ENCODE results near the gene CYP4F2.
"Not testable (repeated sequence)": the region's sequence is repeated elsewhere in the genome, so short reads cannot be mapped to it uniquely, and the experiment has no call there.

CYP4F2 gene, protein sequence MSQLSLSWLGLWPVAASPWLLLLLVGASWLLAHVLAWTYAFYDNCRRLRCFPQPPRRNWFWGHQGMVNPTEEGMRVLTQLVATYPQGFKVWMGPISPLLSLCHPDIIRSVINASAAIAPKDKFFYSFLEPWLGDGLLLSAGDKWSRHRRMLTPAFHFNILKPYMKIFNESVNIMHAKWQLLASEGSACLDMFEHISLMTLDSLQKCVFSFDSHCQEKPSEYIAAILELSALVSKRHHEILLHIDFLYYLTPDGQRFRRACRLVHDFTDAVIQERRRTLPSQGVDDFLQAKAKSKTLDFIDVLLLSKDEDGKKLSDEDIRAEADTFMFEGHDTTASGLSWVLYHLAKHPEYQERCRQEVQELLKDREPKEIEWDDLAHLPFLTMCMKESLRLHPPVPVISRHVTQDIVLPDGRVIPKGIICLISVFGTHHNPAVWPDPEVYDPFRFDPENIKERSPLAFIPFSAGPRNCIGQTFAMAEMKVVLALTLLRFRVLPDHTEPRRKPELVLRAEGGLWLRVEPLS

DNA sequence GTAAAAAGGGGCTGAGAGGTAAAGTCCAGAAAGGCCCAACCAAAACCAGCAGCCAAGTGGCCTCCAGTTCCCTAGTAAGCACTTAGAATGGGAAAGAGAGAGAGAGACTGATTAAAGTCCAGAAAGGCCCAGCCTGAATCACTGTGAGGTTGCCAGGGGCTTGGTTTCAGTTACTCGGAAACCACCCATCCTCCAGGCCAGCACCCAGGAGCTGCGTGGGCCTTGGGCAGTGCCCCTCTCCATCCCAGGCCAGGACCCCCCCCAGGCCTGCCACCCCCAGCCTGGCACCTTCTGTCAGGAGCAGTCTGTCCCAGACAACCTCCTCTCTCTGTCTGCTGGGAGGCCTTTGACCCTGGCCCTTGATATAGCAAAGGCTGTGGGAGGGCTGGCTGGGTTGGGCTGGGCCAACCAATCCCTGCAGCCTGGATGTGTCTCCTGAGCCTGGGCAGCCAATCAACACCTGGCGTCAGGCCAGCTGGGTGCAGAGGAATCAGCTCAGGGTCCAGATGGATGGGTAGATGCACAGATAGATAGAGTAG, at the start of gene CYP4F2:
CYP4F2 (minus strand) TSS at position 337 of the 539 bp plus-strand sequence. CDS start 463 bp downstream, outside the sequence.
- Histone ChIP-seq H3K27me3 (ENCODE audit: insufficient read depth, low read length) (peaks cover 4% of the 10 kb centered on the region), H3K4me3 (ENCODE audit: low read length) (no peak within 1 kb of the TSS), H3K36me3 (ENCODE audit: insufficient read depth, low read length) (no peaks in the 10 kb centered on the region), H2AFZ (ENCODE audit: low read depth, low read length) (no peak within 1 kb of the TSS), H3K9me3 (ENCODE audit: low read length) (no peaks in the 10 kb centered on the region), H3K4me1 (ENCODE audit: insufficient read depth, low read length) (no peaks in the 10 kb centered on the region)

DNA sequence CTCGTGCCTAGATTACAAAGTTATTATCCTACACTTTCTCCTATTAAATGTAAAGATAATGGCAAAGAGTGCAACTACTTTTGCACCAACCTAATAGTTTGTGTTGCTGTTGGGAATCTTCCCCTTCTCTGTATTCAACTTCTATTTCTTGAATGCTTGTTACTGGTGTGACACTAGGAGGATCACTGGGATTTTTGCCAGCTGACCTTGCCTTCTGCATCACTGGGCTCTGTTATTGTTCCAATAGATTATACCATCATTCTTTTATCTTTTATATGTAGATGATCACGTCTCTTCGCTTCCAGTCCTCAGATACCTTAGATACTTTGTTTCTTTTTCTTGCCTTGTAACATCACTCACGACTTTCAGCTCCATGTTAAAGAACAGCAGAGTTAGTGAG, 47.4 kb upstream of the CYP4F2 start:
- H3K4me3 ChIP-seq (ENCODE audit: low read length) = no peak overlapping the region
- no peaks in the 10 kb centered on the region for H3K36me3 ChIP-seq (ENCODE audit: insufficient read depth, low read length)
- H3K4me1 ChIP-seq (ENCODE audit: insufficient read depth, low read length) = no peaks in the 10 kb centered on the region
- H3K9me3 ChIP-seq (ENCODE audit: low read length) = no peaks in the 10 kb centered on the region
- H2AFZ ChIP-seq (ENCODE audit: low read depth, low read length) = no peak overlapping the region
- H3K27me3 ChIP-seq (ENCODE audit: insufficient read depth, low read length) = no peaks in the 10 kb centered on the region

DNA sequence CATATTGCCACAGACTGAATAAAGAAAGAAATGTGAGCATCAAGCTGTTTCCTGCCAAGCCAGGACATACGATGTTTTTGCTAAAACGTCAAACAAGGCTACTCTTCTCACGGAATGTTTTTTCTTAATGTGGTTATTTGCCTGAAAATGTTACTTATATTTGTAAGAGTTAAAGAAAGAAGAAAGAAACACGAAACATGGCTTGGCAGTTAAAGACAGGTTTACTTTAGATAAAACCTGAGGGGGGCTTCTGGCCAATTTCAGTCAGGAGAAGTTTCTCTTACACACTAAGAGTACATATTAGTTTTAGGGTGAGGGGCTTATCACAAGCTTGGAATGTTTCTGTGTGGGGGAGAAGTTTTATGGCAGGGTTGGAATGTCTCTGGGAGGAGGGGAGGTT, 46.5 kb upstream of the CYP4F2 start:
- Histone ChIP-seq H3K4me1 (ENCODE audit: insufficient read depth, low read length) (no peaks in the 10 kb centered on the region), H3K9me3 (ENCODE audit: low read length) (no peaks in the 10 kb centered on the region), H3K4me3 (ENCODE audit: low read length) (no peak overlapping the region), H3K27me3 (ENCODE audit: insufficient read depth, low read length) (no peaks in the 10 kb centered on the region), H2AFZ (ENCODE audit: low read depth, low read length) (no peak overlapping the region), H3K36me3 (ENCODE audit: insufficient read depth, low read length) (no peaks in the 10 kb centered on the region)

DNA sequence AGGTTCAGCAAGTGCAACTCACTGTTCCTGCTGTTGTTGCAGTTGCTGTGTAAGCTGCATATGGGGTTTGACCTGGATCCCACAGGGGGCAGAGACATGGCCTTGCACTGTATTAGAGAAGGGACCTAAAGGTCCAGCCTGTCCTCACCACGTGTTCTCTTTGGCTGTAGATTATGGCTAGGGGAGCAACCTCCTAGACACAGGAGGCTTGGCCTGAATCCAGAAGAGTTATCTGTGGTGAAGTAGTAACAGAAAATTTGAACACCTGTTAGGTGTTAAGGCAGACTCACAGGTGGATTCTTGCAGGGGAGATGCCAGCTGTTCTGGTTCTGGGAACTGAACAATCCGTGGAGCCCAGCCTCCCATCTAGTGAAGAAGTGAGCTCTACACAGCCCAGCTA, 39.9 kb upstream of the CYP4F2 start:
- no peak overlapping the region for H3K4me3 ChIP-seq (ENCODE audit: low read length)
- H2AFZ ChIP-seq (ENCODE audit: low read depth, low read length) = no peak overlapping the region
- no peaks in the 10 kb centered on the region for H3K36me3 ChIP-seq (ENCODE audit: insufficient read depth, low read length)
- peaks cover 4% of the 10 kb centered on the region for H3K27me3 ChIP-seq (ENCODE audit: insufficient read depth, low read length)
- H3K9me3 ChIP-seq (ENCODE audit: low read length) = no peaks in the 10 kb centered on the region
- H3K4me1 ChIP-seq (ENCODE audit: insufficient read depth, low read length) = no peaks in the 10 kb centered on the region

DNA sequence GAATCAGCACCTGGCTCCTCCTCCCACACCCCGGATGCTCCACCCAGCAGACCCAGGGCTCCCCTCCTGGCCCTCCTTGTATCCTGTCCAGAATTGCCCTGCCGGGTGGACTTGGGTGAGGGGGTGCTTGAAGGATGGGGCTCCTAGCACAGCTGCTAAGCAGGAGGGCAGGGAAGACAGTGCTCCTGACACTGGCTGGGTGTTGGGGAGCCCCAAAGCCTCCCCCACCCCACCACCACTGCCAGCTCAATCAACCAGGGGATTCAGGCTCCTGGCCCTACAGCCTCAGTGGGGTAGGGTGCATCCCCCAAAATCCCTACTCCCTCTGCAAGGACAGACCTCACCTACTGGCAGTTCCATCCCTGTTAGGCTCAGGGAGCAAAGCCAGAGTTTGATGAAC, 39.1 kb upstream of the CYP4F2 start:
- no peaks in the 10 kb centered on the region for H3K36me3 ChIP-seq (ENCODE audit: insufficient read depth, low read length)

DNA sequence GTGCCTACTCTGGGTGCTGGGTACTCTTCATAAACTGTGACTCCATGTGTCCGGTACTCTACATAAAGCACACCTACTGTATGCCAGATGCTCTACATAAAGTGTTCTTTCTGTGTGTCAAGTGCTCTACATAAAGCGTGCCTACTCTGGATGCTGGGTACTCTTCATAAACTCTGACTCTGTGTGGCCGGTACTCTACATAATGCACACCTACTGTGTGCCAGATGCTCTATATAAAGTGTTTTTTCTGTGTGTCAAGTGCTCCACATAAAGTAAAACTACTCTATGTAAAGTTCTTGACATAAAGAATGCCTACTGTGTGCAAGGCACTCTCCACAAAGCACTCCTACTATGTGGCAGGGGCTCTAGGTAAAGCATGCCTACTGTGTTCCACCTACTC, 38.3 kb upstream of the CYP4F2 start:
- no peaks in the 10 kb centered on the region for H3K4me1 ChIP-seq (ENCODE audit: insufficient read depth, low read length)
- no peak overlapping the region for H3K4me3 ChIP-seq (ENCODE audit: low read length)
- no peaks in the 10 kb centered on the region for H3K36me3 ChIP-seq (ENCODE audit: insufficient read depth, low read length)
- H2AFZ ChIP-seq (ENCODE audit: low read depth, low read length) = no peak overlapping the region
- peaks cover 4% of the 10 kb centered on the region for H3K27me3 ChIP-seq (ENCODE audit: insufficient read depth, low read length)
- no peaks in the 10 kb centered on the region for H3K9me3 ChIP-seq (ENCODE audit: low read length)

More for the DNA sequence above, 39.1 kb upstream of the CYP4F2 start:
- Histone ChIP-seq H2AFZ (ENCODE audit: low read depth, low read length) (no peak overlapping the region), H3K4me1 (ENCODE audit: insufficient read depth, low read length) (no peaks in the 10 kb centered on the region), H3K27me3 (ENCODE audit: insufficient read depth, low read length) (peaks cover 4% of the 10 kb centered on the region), H3K9me3 (ENCODE audit: low read length) (no peaks in the 10 kb centered on the region), H3K4me3 (ENCODE audit: low read length) (no peak overlapping the region)

DNA sequence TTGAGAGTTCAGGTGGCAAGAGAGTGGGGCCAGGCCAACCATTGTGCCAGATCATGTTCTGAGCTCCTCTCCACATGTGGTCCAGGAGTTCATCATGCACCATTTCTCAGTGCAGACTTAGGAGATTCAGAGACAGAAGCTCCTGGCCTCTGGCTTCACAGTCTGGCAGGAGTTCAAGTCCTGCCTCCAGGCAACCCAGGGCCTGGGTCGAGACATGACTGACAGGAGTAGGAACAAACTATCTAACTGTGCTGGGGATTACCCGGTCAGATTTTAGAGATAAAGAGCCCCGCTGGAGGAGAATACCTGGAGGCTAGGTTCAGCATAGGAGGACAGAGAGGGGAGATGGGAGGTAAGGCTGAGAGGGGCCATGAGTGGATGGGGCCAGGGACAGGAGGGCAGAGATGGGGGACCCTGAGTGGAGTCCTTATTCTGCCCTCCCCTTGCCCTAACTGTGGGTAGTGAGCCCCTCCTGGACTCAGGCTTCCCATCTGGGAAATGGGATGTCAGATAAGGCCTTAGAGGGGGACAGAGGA, 37.4 kb upstream of the CYP4F2 start:
- Histone ChIP-seq H3K4me3 (ENCODE audit: low read length) (no peak overlapping the region), H2AFZ (ENCODE audit: low read depth, low read length) (no peak overlapping the region), H3K9me3 (ENCODE audit: low read length) (no peaks in the 10 kb centered on the region), H3K4me1 (ENCODE audit: insufficient read depth, low read length) (no peaks in the 10 kb centered on the region), H3K36me3 (ENCODE audit: insufficient read depth, low read length) (no peaks in the 10 kb centered on the region), H3K27me3 (ENCODE audit: insufficient read depth, low read length) (peaks cover 4% of the 10 kb centered on the region)

DNA sequence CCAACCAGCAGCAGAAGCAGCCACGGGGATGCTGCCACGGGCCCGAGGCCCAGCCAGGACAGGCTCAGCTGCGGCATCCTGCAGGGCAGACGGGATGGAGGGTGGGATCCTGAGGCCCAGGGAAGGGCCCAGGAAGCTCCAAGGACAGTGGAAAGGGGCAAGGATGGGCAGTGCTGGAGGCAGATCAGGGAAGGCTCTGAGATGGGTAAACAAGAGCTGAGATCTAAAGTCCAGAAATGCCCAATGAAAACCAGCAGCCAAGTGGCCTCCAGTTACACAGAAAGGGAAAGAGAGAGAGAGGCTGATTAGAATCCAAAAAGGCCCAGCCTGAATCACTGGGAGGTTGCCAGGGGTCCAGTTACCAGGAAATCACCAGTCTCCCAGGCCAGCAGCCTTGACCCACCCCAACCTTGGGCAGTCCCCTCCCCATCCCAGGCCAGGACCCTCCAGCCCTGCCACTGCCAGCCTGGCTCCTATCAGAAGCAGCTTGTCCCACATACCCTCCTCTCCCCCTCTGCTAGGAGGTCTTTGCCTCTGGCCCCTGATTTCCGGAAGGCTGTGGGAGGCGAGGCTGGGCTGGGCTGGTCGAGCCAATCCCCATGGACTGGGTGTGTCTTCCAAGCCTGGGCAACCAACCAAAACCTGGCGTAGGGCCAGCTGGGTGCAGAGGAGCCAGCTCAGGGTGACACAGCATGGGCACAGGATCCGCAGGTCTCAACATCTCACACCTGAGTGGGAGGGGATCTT, 36.6 kb upstream of the CYP4F2 start, which contains the start of gene CYP4F11:
CYP4F11 (minus strand) TSS at position 198 of the 747 bp plus-strand sequence; CDS start at position 77, 121 bp downstream.
- H3K27me3 ChIP-seq (ENCODE audit: insufficient read depth, low read length) = peaks cover 4% of the 10 kb centered on the region
- H2AFZ ChIP-seq (ENCODE audit: low read depth, low read length) = no peak within 1 kb of the TSS
- H3K4me3 ChIP-seq (ENCODE audit: low read length) = no peak within 1 kb of the TSS
- no peaks in the 10 kb centered on the region for H3K4me1 ChIP-seq (ENCODE audit: insufficient read depth, low read length)
- H3K36me3 ChIP-seq (ENCODE audit: insufficient read depth, low read length) = no peaks in the 10 kb centered on the region
- H3K9me3 ChIP-seq (ENCODE audit: low read length) = no peaks in the 10 kb centered on the region

DNA sequence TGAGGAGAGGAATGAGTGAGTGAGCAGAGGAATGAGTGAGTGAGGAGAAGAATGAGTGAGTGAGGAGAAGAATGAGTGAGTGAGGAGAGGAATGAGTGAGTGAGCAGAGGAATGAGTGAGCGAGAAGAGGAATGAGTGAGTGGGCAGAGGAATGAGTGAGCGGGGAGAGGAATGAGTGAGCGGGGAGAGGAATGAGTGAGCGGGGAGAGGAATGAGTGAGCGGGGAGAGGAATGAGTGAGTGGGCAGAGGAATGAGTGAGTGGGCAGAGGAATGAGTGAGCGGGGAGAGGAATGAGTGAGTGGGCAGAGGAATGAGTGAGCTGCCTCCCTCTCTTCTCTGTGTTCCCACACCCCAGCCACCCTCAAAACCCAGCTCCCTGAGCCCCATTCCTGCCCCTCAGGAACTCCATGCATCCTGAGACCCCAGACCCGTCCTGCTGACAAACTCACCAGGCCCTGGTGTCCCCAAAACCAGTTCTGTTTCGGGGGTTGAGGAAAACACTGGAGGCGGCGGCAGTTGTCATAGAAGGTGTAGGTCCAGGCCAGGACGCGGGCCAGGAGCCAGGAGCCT, 36.0 kb upstream of the CYP4F2 start:
- H3K4me1 ChIP-seq (ENCODE audit: insufficient read depth, low read length); H3K4me3 ChIP-seq (ENCODE audit: low read length); H3K27me3 ChIP-seq (ENCODE audit: insufficient read depth, low read length); H2AFZ ChIP-seq (ENCODE audit: low read depth, low read length); H3K9me3 ChIP-seq (ENCODE audit: low read length); H3K36me3 ChIP-seq (ENCODE audit: insufficient read depth, low read length): not testable (repeated sequence)

DNA sequence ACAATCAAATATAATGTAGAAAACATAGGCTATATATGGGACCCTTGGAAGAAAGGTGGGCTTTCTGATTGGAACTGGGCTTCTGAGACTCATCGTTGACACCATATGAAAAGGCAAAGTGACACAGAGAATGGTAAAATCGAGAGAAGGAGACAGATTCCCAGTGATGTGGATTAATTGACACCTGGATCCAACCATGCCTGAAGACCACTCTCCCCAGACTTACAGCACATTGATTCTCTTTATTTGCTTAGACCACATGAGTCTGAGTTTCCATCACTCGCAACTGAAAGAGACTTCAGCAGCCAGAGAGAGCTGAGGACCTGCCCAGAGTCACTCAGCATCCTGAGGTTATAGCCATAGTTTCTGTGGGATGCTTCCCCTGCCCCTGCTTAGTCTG, 30.4 kb upstream of the CYP4F2 start:
- Histone ChIP-seq H3K9me3 (ENCODE audit: low read length) (no peaks in the 10 kb centered on the region), H2AFZ (ENCODE audit: low read depth, low read length) (no peak overlapping the region), H3K27me3 (ENCODE audit: insufficient read depth, low read length) (no peaks in the 10 kb centered on the region), H3K4me3 (ENCODE audit: low read length) (no peak overlapping the region), H3K36me3 (ENCODE audit: insufficient read depth, low read length) (no peaks in the 10 kb centered on the region), H3K4me1 (ENCODE audit: insufficient read depth, low read length) (no peaks in the 10 kb centered on the region)

DNA sequence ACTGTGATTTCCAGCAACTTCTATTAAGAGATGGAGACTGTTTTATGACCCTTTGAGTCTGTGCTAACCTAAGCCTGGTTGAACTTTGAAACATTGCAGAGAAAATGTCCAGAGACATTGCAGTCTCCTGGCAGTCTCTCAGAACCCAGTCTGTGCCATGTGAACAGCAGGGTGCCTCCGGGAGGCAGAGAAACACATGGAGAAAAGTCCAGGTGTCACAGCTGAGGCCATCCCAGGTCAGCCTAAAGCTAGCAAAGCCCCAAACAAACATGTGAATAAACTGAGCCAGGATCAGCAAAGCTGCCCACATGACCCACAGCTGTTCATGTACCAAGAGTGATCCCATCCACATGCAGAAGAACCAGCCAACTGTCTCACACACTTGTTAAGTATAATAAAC, 28.6 kb upstream of the CYP4F2 start:
- no peaks in the 10 kb centered on the region for H3K9me3 ChIP-seq (ENCODE audit: low read length)
- H3K27me3 ChIP-seq (ENCODE audit: insufficient read depth, low read length) = no peaks in the 10 kb centered on the region
- no peaks in the 10 kb centered on the region for H3K36me3 ChIP-seq (ENCODE audit: insufficient read depth, low read length)
- no peak overlapping the region for H2AFZ ChIP-seq (ENCODE audit: low read depth, low read length)
- H3K4me3 ChIP-seq (ENCODE audit: low read length) = no peak overlapping the region
- H3K4me1 ChIP-seq (ENCODE audit: insufficient read depth, low read length) = no peaks in the 10 kb centered on the region

DNA sequence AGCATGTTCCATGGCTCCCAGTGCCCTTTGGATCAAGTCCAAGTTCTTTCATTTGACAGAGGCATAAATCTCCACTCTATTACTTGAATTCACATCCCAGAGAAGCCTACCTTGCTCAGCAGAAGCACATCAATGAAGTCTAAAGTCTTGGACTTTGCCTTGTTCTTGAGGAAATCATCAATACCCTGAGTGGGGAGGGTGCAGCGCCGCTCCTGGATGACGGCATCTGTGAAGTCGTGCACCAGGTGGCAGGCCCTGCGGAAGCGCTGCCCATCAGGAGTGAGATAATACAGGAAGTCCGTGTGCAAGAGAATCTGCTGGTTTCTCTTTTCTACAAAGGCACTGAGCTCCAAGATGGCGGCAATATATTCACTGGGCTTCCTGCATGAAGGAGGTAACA, 25.8 kb upstream of the CYP4F2 start:
- H2AFZ ChIP-seq (ENCODE audit: low read depth, low read length) = no peak overlapping the region
- H3K36me3 ChIP-seq (ENCODE audit: insufficient read depth, low read length) = no peaks in the 10 kb centered on the region
- H3K27me3 ChIP-seq (ENCODE audit: insufficient read depth, low read length) = no peaks in the 10 kb centered on the region
- no peak overlapping the region for H3K4me3 ChIP-seq (ENCODE audit: low read length)
- H3K4me1 ChIP-seq (ENCODE audit: insufficient read depth, low read length) = no peaks in the 10 kb centered on the region
- no peaks in the 10 kb centered on the region for H3K9me3 ChIP-seq (ENCODE audit: low read length)

DNA sequence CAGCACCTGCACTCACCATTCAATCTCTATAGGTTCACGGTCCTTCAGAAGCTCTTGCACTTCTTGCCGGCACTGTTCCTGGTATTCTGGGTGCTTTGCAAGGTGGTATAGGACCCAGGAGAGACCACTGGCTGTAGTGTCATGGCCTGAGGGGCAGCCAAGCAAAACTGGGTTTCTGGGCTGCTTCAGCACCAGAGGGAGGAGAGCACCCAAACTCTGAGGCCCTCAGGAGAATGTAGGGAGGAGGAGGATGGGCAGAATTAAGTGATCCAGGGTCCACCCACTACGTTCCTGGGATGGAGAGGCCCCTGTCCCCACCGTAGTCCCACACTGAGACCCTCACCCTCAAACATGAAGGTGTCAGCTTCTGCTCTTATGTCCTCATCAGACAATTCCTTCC, 24.1 kb upstream of the CYP4F2 start:
- no peak overlapping the region for H2AFZ ChIP-seq (ENCODE audit: low read depth, low read length)
- H3K4me1 ChIP-seq (ENCODE audit: insufficient read depth, low read length) = no peaks in the 10 kb centered on the region
- H3K9me3 ChIP-seq (ENCODE audit: low read length) = no peaks in the 10 kb centered on the region
- H3K27me3 ChIP-seq (ENCODE audit: insufficient read depth, low read length) = no peaks in the 10 kb centered on the region
- no peaks in the 10 kb centered on the region for H3K36me3 ChIP-seq (ENCODE audit: insufficient read depth, low read length)
- H3K4me3 ChIP-seq (ENCODE audit: low read length) = no peak overlapping the region
